Kidney capillary endothelial cell (primary cell): Measurements from ENCODE around the gene CALML4.
"Not testable (repeated sequence)": the region's sequence is repeated elsewhere in the genome, so short reads cannot be mapped to it uniquely, and the experiment has no call there.

Experiments
- DNase-seq: peaks from one replicate; pipeline ENCODE4 v3.0.0-alpha.2; 2018; ENCODE audit warnings: low spot score

The CALML4 gene

GRCh38 chr15:68208136-68208535 is 3.0 kb upstream of the CALML4 start:
- no peak for DNase-seq

DNA sequence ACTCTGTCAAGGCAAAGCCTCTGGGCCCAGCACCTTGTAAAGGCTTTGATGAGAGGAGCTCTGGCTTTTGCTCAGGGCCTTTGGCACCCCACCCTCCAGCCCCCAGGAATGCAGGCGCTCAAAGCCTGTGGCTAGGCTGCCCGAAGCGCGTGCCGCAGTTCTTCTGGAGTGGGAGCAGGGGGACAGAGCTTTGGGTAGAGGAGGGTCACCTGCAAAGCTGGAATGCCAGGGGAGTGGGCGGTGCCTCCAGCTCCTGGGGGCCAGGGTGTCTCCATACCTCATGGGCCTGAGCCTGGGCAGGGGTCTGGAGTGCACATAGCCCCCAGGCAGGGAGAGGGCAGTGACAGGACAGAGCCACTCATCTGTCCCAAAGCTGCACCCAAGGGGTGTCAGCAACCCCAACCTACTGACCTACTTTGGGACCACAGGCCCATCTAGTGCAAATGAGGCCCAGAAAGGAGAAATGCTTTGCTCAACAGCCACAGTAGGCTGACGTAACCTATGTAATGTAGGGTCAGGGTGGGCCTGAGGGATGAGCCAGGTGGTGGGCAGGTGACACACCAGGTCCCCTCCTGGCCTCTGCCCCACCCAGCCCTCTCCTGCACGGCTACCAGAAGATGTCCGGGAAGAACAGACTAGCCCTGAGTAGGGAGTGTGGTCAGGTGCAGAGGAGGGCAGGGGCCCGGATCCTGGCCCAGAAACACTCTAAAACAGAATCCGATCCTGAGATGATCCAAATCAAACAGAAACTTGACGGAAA is 2.2 kb upstream of the CALML4 start:
- no peak for DNase-seq

GRCh38 chr15:68206711-68207151 is 1.6 kb upstream of the CALML4 start:
- DNase-seq: no peak

DNA sequence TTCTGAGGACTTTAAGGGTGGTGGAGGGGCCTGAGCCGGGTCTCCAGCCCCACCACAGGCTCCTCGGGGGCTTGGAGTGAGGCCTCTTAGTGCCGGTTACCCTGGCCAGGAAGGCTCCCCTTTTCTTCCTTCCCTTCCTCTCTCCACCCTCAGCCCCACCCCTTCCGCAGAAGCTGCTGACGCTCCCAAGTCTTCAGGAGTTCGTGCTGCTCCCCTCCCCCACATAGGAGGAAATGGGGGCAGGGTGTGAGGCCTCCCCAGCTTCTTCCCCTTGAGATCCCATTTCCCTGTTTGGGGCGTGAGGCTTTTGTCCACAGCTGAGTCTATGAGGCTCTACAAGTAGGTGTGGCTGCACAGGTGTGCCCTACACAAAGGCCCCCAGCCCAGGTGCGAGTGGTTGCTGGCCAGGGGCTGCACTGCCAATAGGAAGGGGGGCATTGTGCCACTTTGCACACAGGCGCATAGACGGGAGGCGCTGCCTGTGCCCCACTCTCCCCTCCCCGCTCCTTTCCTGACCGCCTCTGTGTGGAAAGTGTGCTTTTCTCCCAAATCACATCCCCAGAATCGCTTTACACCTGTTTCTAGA is 915 bp upstream of the CALML4 start:
- peak; percentile 30 for DNase-seq

- no peak for DNase-seq
Observed at GRCh38 chr15:68205558-68205944, 419 bp upstream of the CALML4 start.

DNA sequence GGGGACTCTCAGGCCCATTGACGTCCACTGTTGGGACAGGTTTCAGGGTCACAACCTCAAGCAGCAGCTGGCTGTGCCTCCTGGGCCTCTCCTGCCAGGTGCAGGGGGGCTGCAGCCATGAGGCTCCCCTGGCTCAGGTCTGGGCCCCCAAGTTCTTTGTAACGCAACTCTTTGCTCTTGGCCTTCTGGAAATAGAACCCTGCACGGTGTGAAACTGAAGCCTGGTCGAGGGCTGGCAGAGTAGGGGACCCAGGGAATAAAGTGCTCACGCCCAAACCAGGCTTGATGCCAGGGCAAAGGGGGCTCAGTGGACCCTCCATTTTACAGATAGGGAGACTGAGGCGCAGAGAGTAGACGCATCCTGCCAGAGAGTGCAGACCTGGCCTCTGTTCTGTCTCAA is 771 bp downstream of the CALML4 start:
- no peak for DNase-seq

DNA sequence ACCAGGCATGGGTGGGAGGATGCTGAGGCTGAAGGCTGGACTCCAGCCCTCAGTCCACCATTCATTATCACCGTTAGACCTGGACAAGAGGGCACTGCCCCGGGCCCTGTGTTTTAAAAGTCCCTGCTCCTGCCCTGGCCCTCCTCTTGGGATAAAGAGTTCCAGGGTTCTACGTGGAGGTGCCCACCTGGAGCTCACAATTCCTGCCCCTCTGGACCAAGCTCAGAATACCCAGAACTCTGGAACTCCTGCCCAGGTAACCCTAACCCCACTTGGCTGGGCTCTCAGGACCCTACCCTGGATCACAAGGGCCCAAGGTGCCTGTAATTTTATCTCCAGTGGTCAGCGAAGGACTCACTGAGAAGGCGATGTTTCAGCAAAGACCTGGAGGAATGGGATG is 1.2 kb downstream of the CALML4 start:
- DNase-seq: no peak

- no peak for DNase-seq
Observed at GRCh38 chr15:68203486-68203885, 1.6 kb downstream of the CALML4 start.

- not testable (repeated sequence) for DNase-seq
Observed at GRCh38 chr15:68202994-68203393, 2.1 kb downstream of the CALML4 start.

DNA sequence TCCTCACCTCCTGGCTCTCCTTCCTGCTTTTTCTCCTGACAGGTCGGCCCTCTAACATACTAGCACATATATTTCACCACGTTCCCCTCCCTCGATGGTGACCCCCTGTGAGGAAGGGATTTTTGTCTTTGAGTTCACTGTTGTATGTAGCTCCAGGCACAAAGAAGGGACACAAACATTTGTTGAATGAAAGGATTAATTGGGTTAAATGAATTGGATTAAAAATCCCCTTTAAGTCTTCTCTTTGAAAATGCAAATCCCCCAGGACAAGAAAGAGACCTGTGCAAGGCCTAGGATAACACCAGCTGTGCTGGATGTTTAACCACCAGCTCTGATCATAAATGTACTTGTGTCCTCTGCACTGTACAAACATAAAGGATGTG is 3.3 kb downstream of the CALML4 start:
- no peak for DNase-seq

DNA sequence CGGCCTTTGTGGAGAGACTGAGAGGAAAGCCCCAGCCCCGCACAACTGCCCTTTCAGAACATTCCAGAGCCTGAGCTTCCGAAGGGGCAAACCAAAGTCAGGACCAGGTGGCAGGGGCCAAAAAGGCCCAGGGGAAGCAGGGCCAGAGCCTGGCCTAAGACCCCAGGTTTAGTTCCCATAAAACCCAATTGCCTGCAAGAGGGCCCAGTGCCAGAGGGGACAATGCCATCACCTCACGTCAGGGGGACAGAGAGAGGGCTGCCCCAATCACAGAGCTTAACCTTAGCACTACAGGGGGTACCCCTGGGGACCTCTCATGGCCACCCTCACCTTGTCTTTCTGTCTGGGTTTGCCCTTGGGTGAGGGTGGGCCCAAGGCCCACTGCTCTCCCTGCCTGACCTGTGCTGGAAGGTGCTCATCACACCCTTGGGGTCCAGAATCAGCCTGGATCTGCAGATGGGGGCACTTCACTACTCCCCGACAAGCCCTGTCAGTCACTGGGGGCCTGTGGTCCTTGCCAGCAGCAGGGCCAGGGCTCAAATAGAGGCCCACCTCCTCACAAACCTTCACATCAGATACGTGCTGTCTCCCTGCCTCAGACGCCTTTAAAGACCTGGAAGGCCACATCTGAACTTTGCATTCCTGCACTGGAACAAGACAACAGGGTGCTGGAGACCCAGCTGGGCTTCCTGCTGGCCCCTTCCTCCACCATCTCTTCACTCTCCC is 3.8 kb downstream of the CALML4 start:
- no peak for DNase-seq

GRCh38 chr15:68200016-68200861 is 4.9 kb downstream of the CALML4 start:
- no peak for DNase-seq

DNA sequence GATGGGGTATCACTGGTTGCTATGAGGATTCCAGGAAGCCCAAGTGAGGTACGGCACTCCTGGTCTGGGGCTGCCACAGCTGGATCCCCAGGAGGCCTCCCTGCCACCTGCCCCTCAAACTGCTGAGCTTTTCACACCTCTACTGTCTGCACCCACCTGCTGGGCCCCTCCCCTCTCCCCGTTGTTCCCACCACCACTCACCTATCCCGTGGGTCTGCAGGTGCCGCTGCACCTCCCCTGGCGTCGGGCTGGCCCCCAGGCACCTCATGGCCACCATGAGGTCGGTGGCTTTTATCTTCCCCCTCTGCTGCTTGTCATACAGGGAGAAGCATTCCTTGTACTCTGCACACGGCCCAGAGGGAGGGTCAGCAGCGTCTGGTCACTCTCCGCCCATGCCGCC is 5.8 kb downstream of the CALML4 start:
- no peak for DNase-seq

GRCh38 chr15:68197661-68198437 is 7.3 kb downstream of the CALML4 start:
- DNase-seq: no peak

- DNase-seq: no peak
Observed at GRCh38 chr15:68197170-68197492, 8.0 kb downstream of the CALML4 start.

GRCh38 chr15:68196445-68197169 is 8.5 kb downstream of the CALML4 start:
- DNase-seq: no peak

- DNase-seq: no peak
Observed at GRCh38 chr15:68195336-68196112, 9.6 kb downstream of the CALML4 start.

GRCh38 chr15:68192804-68193486 is 12.2 kb downstream of the CALML4 start:
- DNase-seq: no peak

- no peak for DNase-seq
Observed at GRCh38 chr15:68192117-68192516, 13.0 kb downstream of the CALML4 start.

GRCh38 chr15:68191555-68191954 is 13.6 kb downstream of the CALML4 start:
- DNase-seq: no peak
